ENCODE measurements around the gene MOB3B.
A peak's percentile ranks its signal among the peaks of the same experiment; 100 is the strongest.
"Not testable (repeated sequence)": the region's sequence is repeated elsewhere in the genome, so short reads cannot be mapped to it uniquely, and the experiment has no call there.

Gene MOB3B

GRCh38 chr9:27442464-27442863, 87.2 kb downstream of the MOB3B start:
- no peak for DNase-seq

GRCh38 chr9:27441741-27442070, 87.9 kb downstream of the MOB3B start:
- peak in 1 of 5 experiments; percentile 3 for DNase-seq

- no peak for DNase-seq
Measured at GRCh38 chr9:27440888-27441740, 88.5 kb downstream of the MOB3B start.

- no peak for DNase-seq
Measured at GRCh38 chr9:27438522-27438921, 91.1 kb downstream of the MOB3B start.

GRCh38 chr9:27437652-27438373, 91.8 kb downstream of the MOB3B start:
- DNase-seq: no peak

- DNase-seq: no peak
Measured at GRCh38 chr9:27436234-27436633, 93.4 kb downstream of the MOB3B start.

- DNase-seq: no peak
Measured at GRCh38 chr9:27433631-27434325, 95.8 kb downstream of the MOB3B start.

GRCh38 chr9:27432308-27432707, 97.3 kb downstream of the MOB3B start:
- DNase-seq: peak in 1 of 5 experiments; percentile 12

- DNase-seq: no peak
Measured at GRCh38 chr9:27431543-27432147, 98.0 kb downstream of the MOB3B start.

GRCh38 chr9:27430750-27431535, 98.7 kb downstream of the MOB3B start:
- no peak for DNase-seq

- DNase-seq: no peak
Measured at GRCh38 chr9:27429917-27430316, 99.7 kb downstream of the MOB3B start.

GRCh38 chr9:27429436-27429835, 100.2 kb downstream of the MOB3B start:
- DNase-seq: no peak

- no peak for DNase-seq
Measured at GRCh38 chr9:27428551-27428950, 101.1 kb downstream of the MOB3B start.

- DNase-seq: no peak
Measured at GRCh38 chr9:27427272-27427643, 102.4 kb downstream of the MOB3B start.

- no peak for DNase-seq
Measured at GRCh38 chr9:27426511-27427271, 102.9 kb downstream of the MOB3B start.

GRCh38 chr9:27425827-27426510, 103.6 kb downstream of the MOB3B start:
- no peak for DNase-seq

GRCh38 chr9:27423915-27424710, 105.5 kb downstream of the MOB3B start:
- no peak for DNase-seq

- DNase-seq: no peak
Measured at GRCh38 chr9:27422279-27422834, 107.3 kb downstream of the MOB3B start.

GRCh38 chr9:27421577-27421976, 108.0 kb downstream of the MOB3B start:
- no peak for DNase-seq

- DNase-seq: not testable (repeated sequence)
Measured at GRCh38 chr9:27419558-27419957, 110.1 kb downstream of the MOB3B start.

All from T-helper 2 cell (primary cell).